HG03066 (cell line): ENCODE measurements around the gene AGBL1.

Source experiments
- ATAC-seq: cut with Tn5 transposase; IDR thresholded peaks from one replicate; pipeline ENCODE4 v1.9.1; 2021; ENCODE audit warnings: low read depth; ENCODE audit not compliant: unreplicated experiment

Gene AGBL1

GRCh38 chr15:86762874-86763273 is 683.2 kb downstream of the AGBL1 start:
- ATAC-seq = no peak

- no peak for ATAC-seq
Measured at GRCh38 chr15:86764021-86764420, 684.4 kb downstream of the AGBL1 start.

- ATAC-seq = no peak
Measured at GRCh38 chr15:86765281-86765680, 685.6 kb downstream of the AGBL1 start.

- ATAC-seq = no peak
Measured at GRCh38 chr15:86772369-86773059, 692.8 kb downstream of the AGBL1 start.

GRCh38 chr15:86773736-86774135 is 694.1 kb downstream of the AGBL1 start:
- no peak for ATAC-seq

GRCh38 chr15:86776145-86776544 is 696.5 kb downstream of the AGBL1 start:
- no peak for ATAC-seq

GRCh38 chr15:86796521-86796920 is 716.9 kb downstream of the AGBL1 start:
- no peak for ATAC-seq

GRCh38 chr15:86797135-86797534 is 717.5 kb downstream of the AGBL1 start:
- no peak for ATAC-seq

GRCh38 chr15:86799226-86799625 is 719.6 kb downstream of the AGBL1 start:
- ATAC-seq = no peak

GRCh38 chr15:86802244-86802643 is 722.6 kb downstream of the AGBL1 start:
- ATAC-seq = no peak

- ATAC-seq = no peak
Measured at GRCh38 chr15:86804406-86804805, 724.7 kb downstream of the AGBL1 start.

GRCh38 chr15:86810329-86810728 is 730.7 kb downstream of the AGBL1 start:
- no peak for ATAC-seq

GRCh38 chr15:86813892-86814291 is 734.2 kb downstream of the AGBL1 start:
- no peak for ATAC-seq

- no peak for ATAC-seq
Measured at GRCh38 chr15:86829245-86829644, 749.6 kb downstream of the AGBL1 start.

- ATAC-seq = no peak
Measured at GRCh38 chr15:86830304-86830703, 750.6 kb downstream of the AGBL1 start.

- ATAC-seq = no peak
Measured at GRCh38 chr15:86833595-86833994, 753.9 kb downstream of the AGBL1 start.

- no peak for ATAC-seq
Measured at GRCh38 chr15:86834115-86834863, 754.6 kb downstream of the AGBL1 start.

GRCh38 chr15:86837294-86838061 is 757.8 kb downstream of the AGBL1 start:
- no peak for ATAC-seq

- no peak for ATAC-seq
Measured at GRCh38 chr15:86839502-86839901, 759.8 kb downstream of the AGBL1 start.

- no peak for ATAC-seq
Measured at GRCh38 chr15:86840996-86841395, 761.3 kb downstream of the AGBL1 start.

- ATAC-seq = no peak
Measured at GRCh38 chr15:86842199-86842598, 762.5 kb downstream of the AGBL1 start.
